CD14-positive monocyte (primary cell): Measurements from ENCODE around the gene COL2A1. TPM values are rescaled to one million over a fixed set of nuclear protein-coding genes. Genes with fewer than 3 reads are reported as not detected.

ENCODE experiments used
- DNase-seq, 3 donors: peaks; one replicate each; pipeline ENCODE4 v3.0.0-alpha.2; 2011 to 2022
- H2AFZ ChIP-seq: 2 replicates; pipeline ENCODE4 v1.6.0; 2012; ENCODE audit warnings: mild to moderate bottlenecking, low read depth, low read length, inconsistent platforms; ENCODE audit not compliant: insufficient read depth, poor library complexity, severe bottlenecking
- H3K27ac ChIP-seq, 2 donors: 1 replicate in 1 of 2; 2 replicates in 1 of 2; pipeline ENCODE4 v1.5.1; 2012 to 2013; ENCODE audit warnings: low read length in 2 of 2, control low read depth in 1 of 2, inconsistent platforms in 1 of 2, low read depth in 1 of 2, mild to moderate bottlenecking in 1 of 2
- H3K27me3 ChIP-seq, 2 donors: one replicate each; pipeline versions ENCODE4 v1.6.0 to v1.6.1; 2011 to 2013; ENCODE audit warnings: low read length in 2 of 2; ENCODE audit not compliant: control insufficient read depth in 2 of 2, insufficient read depth in 2 of 2
- H3K36me3 ChIP-seq, 2 donors: replicated peaks in 1 of 2; 1 replicate in 1 of 2; 2 replicates in 1 of 2; pipeline versions ENCODE4 v1.5.1 to v1.6.1; 2012 to 2013; ENCODE audit warnings: low read length in 2 of 2, control low read depth in 1 of 2, inconsistent platforms in 1 of 2, mild to moderate bottlenecking in 1 of 2; ENCODE audit not compliant: insufficient read depth in 2 of 2, control insufficient read depth in 1 of 2
- H3K4me1 ChIP-seq, 2 donors: 1 replicate in 1 of 2; 2 replicates in 1 of 2; pipeline versions ENCODE4 v1.5.1 to v1.6.1; 2012 to 2013; ENCODE audit warnings: low read length in 2 of 2, control low read depth in 1 of 2, inconsistent platforms in 1 of 2, mild to moderate bottlenecking in 1 of 2, moderate library complexity in 1 of 2; ENCODE audit not compliant: insufficient read depth in 2 of 2, control insufficient read depth in 1 of 2
- H3K4me2 ChIP-seq: replicated peaks from 2 replicates; pipeline ENCODE3; 2012; ENCODE audit warnings: low read length, moderate library complexity, mild to moderate bottlenecking; ENCODE audit not compliant: poor library complexity, severe bottlenecking; ENCODE audit errors: extremely low read depth
- H3K4me3 ChIP-seq, 3 experiments: fragments of 200-600 bp in 1 of 3; sonication (generic) in 1 of 3; replicated peaks in 1 of 3; 1 replicate in 2 of 3; 2 replicates in 1 of 3; pipeline ENCODE4 v1.5.1; 2011 to 2013; ENCODE audit warnings: low read length in 3 of 3, mild to moderate bottlenecking in 3 of 3, control low read depth in 2 of 3, low read depth in 2 of 3, inconsistent platforms in 1 of 3, moderate library complexity in 1 of 3
- H3K79me2 ChIP-seq: 2 replicates; pipeline ENCODE4 v1.6.0; 2012; ENCODE audit warnings: mild to moderate bottlenecking, control low read depth, inconsistent platforms, low read length, moderate library complexity; ENCODE audit not compliant: insufficient read depth
- H3K9ac ChIP-seq: 2 replicates; pipeline ENCODE4 v1.6.0; 2017; ENCODE audit warnings: low read length, mild to moderate bottlenecking; ENCODE audit not compliant: insufficient read depth, poor library complexity, severe bottlenecking
- H3K9me3 ChIP-seq, 2 donors: replicated peaks in 1 of 2; 1 replicate in 1 of 2; 2 replicates in 1 of 2; pipeline versions ENCODE4 v1.5.1 to v1.6.1; 2012 to 2013; ENCODE audit warnings: low read length in 2 of 2, control low read depth in 1 of 2; ENCODE audit not compliant: control insufficient read depth in 1 of 2, insufficient read depth in 1 of 2
- H4K20me1 ChIP-seq: 2 replicates; pipeline ENCODE4 v1.6.0; 2012; ENCODE audit warnings: mild to moderate bottlenecking, low read length, control low read depth, moderate library complexity; ENCODE audit not compliant: insufficient read depth
- H3K27ac Mint-ChIP-seq, 7 donors: one replicate each; pipeline ENCODE4 v1.8.0; 2020; ENCODE audit warnings: mild to moderate bottlenecking in 7 of 7, mixed read lengths in 7 of 7, moderate library complexity in 6 of 7, inconsistent platforms in 2 of 7
- H3K27me3 Mint-ChIP-seq, 3 donors: one replicate each; pipeline ENCODE4 v1.8.0; 2021 to 2022; ENCODE audit warnings: low read depth in 3 of 3, mild to moderate bottlenecking in 3 of 3, mixed read lengths in 3 of 3, moderate library complexity in 3 of 3, inconsistent platforms in 1 of 3
- H3K36me3 Mint-ChIP-seq, 2 donors: one replicate each; pipeline ENCODE4 v1.8.0; 2020; ENCODE audit warnings: mixed read lengths in 2 of 2, inconsistent platforms in 1 of 2, mild to moderate bottlenecking in 1 of 2
- H3K4me1 Mint-ChIP-seq: one replicate; pipeline ENCODE4 v1.8.0; 2020; ENCODE audit warnings: mild to moderate bottlenecking, mixed read lengths
- H3K4me3 Mint-ChIP-seq, 2 donors: one replicate each; pipeline ENCODE4 v1.8.0; 2020; ENCODE audit warnings: mild to moderate bottlenecking in 2 of 2, mixed read lengths in 2 of 2, moderate library complexity in 1 of 2
- H3K9me3 Mint-ChIP-seq, 7 donors: one replicate each; pipeline ENCODE4 v1.8.0; 2020 to 2022; ENCODE audit warnings: mixed read lengths in 7 of 7, mild to moderate bottlenecking in 6 of 7, moderate library complexity in 6 of 7, inconsistent platforms in 2 of 7
- CTCF ChIP-seq: fragments of 200-600 bp; IDR thresholded peaks from one replicate; pipeline ENCODE4 v1.8.0; 2022; ENCODE audit warnings: antibody characterized with exemption, mild to moderate bottlenecking
- WGBS: methylation state at CpG from one replicate; pipeline ENCODE4 v1.1.5; 2013; ENCODE audit warnings: missing lambda C conversion rate; ENCODE audit not compliant: insufficient coverage; 5-methylcytosine and 5-hydroxymethylcytosine counted together
- intact Hi-C, 2 donors: fragments of 100-400 bp; cut with micrococcal nuclease; formaldehyde crosslinking; loops; one replicate each; pipeline versions ENCODE4 v1.15.0 to v1.15.1; 2023
- polyA plus RNA-seq, 3 donors: library from polyadenylated mRNA; depleted of rRNA in 1 of 3; unstranded in 2 of 3; stranded (reverse) in 1 of 3; fragments of 300-500 nt in 2 of 3; fragments of >200 nt in 1 of 3; fragmentation: Illumina TruSeq in 2 of 3; gene quantifications; 1 replicate in 2 of 3; 2 replicates in 1 of 3; pipeline ENCODE4 v1.2.3, GENCODE V29; 2012 to 2021

The COL2A1 gene
- polyA plus RNA-seq, 3 donors, result not detected

GRCh38 chr12:47944685-47945340 is 59.5 kb downstream of the COL2A1 start:
- H2AFZ ChIP-seq, result no peak overlapping the region
- no peaks in the 10 kb centered on the region for H3K36me3 ChIP-seq
- H3K79me2 ChIP-seq, result no peaks in the 10 kb centered on the region
- Mint-ChIP-seq H3K4me3 (no peak overlapping the region), H3K9me3 (no peaks in the 10 kb centered on the region), H3K4me1 (peaks cover 25% of the 10 kb centered on the region), H3K36me3 (no peaks in the 10 kb centered on the region), H3K27me3 (peaks cover 20 to 26% (median 24%) of the 10 kb centered on the region in 3 donors), H3K27ac (peak overlapping the region in 1 of 7 donors; percentile 68)
- H3K27ac ChIP-seq, result no peak overlapping the region
- no peak for TF ChIP-seq CTCF
- H3K9me3 ChIP-seq, result no peaks in the 10 kb centered on the region
- intact Hi-C loops, result loop anchor here in 1 of 2 donors (5.0 to 10.0 kb wide), 2 partner anchors 73 to 230 kb away; no protein-coding TSS in a partner anchor
- no peak for DNase-seq
- H3K4me3 ChIP-seq, result no peak overlapping the region
- H3K4me2 ChIP-seq, result no peak overlapping the region
- no peaks in the 10 kb centered on the region for H4K20me1 ChIP-seq
- H3K4me1 ChIP-seq, result peaks cover 12 to 14% of the 10 kb centered on the region in 2 donors
- WGBS, result 82% methylated on average over 5 of the region's 6 CpGs
- H3K27me3 ChIP-seq, result peaks cover 0 to 14% of the 10 kb centered on the region in 2 donors
- H3K9ac ChIP-seq, result no peak overlapping the region

GRCh38 chr12:47943623-47944340 is 60.5 kb downstream of the COL2A1 start:
- peaks cover 18% of the 10 kb centered on the region for H3K4me1 Mint-ChIP-seq
- Histone ChIP-seq H3K36me3 (no peaks in the 10 kb centered on the region), H3K27ac (no peak overlapping the region), H4K20me1 (no peaks in the 10 kb centered on the region), H3K9ac (no peak overlapping the region), H3K9me3 (no peaks in the 10 kb centered on the region), H3K27me3 (peaks cover 0 to 14% of the 10 kb centered on the region in 2 donors), H3K4me2 (no peak overlapping the region), H2AFZ (no peak overlapping the region), H3K4me3 (no peak overlapping the region), H3K79me2 (no peaks in the 10 kb centered on the region), H3K4me1 (peaks cover 12 to 14% of the 10 kb centered on the region in 2 donors)
- H3K36me3 Mint-ChIP-seq, result no peaks in the 10 kb centered on the region
- H3K9me3 Mint-ChIP-seq, result no peaks in the 10 kb centered on the region
- no peak overlapping the region for H3K27ac Mint-ChIP-seq
- H3K27me3 Mint-ChIP-seq, result peaks cover 20 to 26% (median 21%) of the 10 kb centered on the region in 3 donors
- H3K4me3 Mint-ChIP-seq, result no peak overlapping the region
- 79% methylated on average over 8 of the region's 12 CpGs for WGBS
- intact Hi-C loops, result loop anchor here in 1 of 2 donors (10.0 kb wide), 1 partner anchor 229 kb away; no protein-coding TSS in a partner anchor
- no peak for TF ChIP-seq CTCF
- no peak for DNase-seq
